Activated CD4-positive, alpha-beta memory T cell treated with anti-CD3 and anti-CD28 coated beads for 36 hours (primary cell): Measurements from ENCODE around the gene SLC26A2. TPM values are rescaled to one million over a fixed set of nuclear protein-coding genes. Genes with fewer than 3 reads are reported as not detected.
"Not testable (repeated sequence)": the region's sequence is repeated elsewhere in the genome, so short reads cannot be mapped to it uniquely, and the experiment has no call there.

ENCODE experiments used
- CTCF ChIA-PET: fragments of 350-600 bp; sonication (Branson Sonifier 250); formaldehyde crosslinking; loops from one replicate; lab custom pipeline; 2021; ENCODE audit warnings: antibody characterized with exemption, inconsistent platforms; lab: Charles Lee
- POLR2A ChIA-PET: fragments of 350-600 bp; sonication (Branson Sonifier 250); formaldehyde crosslinking; loops from one replicate; lab custom pipeline; 2021; ENCODE audit warnings: antibody characterized with exemption; lab: Charles Lee
- DNase-seq: peaks from one replicate; pipeline ENCODE4 v3.0.0-alpha.2; 2020
- H3K27ac Mint-ChIP-seq: one replicate; pipeline ENCODE4 v1.8.0; 2021; ENCODE audit warnings: mixed read lengths
- H3K27me3 Mint-ChIP-seq: one replicate; pipeline ENCODE4 v1.8.0; 2021; ENCODE audit warnings: mixed read lengths
- H3K36me3 Mint-ChIP-seq: one replicate; pipeline ENCODE4 v1.8.0; 2021; ENCODE audit warnings: mixed read lengths
- H3K4me1 Mint-ChIP-seq: one replicate; pipeline ENCODE4 v1.8.0; 2021; ENCODE audit warnings: low read depth, mixed read lengths
- H3K4me3 Mint-ChIP-seq: one replicate; pipeline ENCODE4 v1.8.0; 2021; ENCODE audit warnings: mild to moderate bottlenecking, mixed read lengths
- H3K9me3 Mint-ChIP-seq: one replicate; pipeline ENCODE4 v1.8.0; 2021; ENCODE audit warnings: mixed read lengths
- intact Hi-C: fragments of 100-400 bp; cut with micrococcal nuclease; formaldehyde crosslinking; loops from one replicate; pipeline ENCODE4 v1.15.1; 2023
- total RNA-seq, 2 experiments: library from RNA; stranded (reverse); gene quantifications; one replicate each; pipeline ENCODE4 v1.2.3, GENCODE V29; 2021

Gene SLC26A2
- total RNA-seq, 2 experiments from 2014 or later: 5.9 to 6.2 TPM

GRCh38 chr5:150028047-150028446 is 67.5 kb downstream of the SLC26A2 start:
- H3K4me3 Mint-ChIP-seq, CTCF ChIA-PET, H3K27me3 Mint-ChIP-seq, DNase-seq, H3K27ac Mint-ChIP-seq, H3K9me3 Mint-ChIP-seq, H3K4me1 Mint-ChIP-seq, intact Hi-C loops: not testable (repeated sequence)
- POLR2A ChIA-PET: interaction anchor here (0.7 kb wide), 1 partner anchor 15 kb away, joined by 4 read pairs; no protein-coding TSS in a partner anchor
- peaks cover 40% of the 10 kb centered on the region for H3K36me3 Mint-ChIP-seq

GRCh38 chr5:150033334-150033733 is 72.8 kb downstream of the SLC26A2 start:
- H3K4me3 Mint-ChIP-seq: no peak overlapping the region
- no peaks in the 10 kb centered on the region for H3K4me1 Mint-ChIP-seq
- intact Hi-C loops: no loop called here
- DNase-seq: no peak
- H3K36me3 Mint-ChIP-seq: peaks cover 48% of the 10 kb centered on the region
- H3K9me3 Mint-ChIP-seq: no peaks in the 10 kb centered on the region
- POLR2A ChIA-PET: interaction anchor here (1.8 kb wide), 1 partner anchor 31 kb away, joined by 3 read pairs; no protein-coding TSS in a partner anchor
- CTCF ChIA-PET: no interaction called here
- no peak overlapping the region for H3K27ac Mint-ChIP-seq
- H3K27me3 Mint-ChIP-seq: no peaks in the 10 kb centered on the region

- intact Hi-C loops: no loop called here
- peaks cover 49% of the 10 kb centered on the region for H3K36me3 Mint-ChIP-seq
- H3K4me3 Mint-ChIP-seq: no peak overlapping the region
- DNase-seq: no peak
- no peaks in the 10 kb centered on the region for H3K9me3 Mint-ChIP-seq
- ChIA-PET POLR2A (interaction anchor here (1.8 kb wide), 1 partner anchor 29 kb away, joined by 3 read pairs; no protein-coding TSS in a partner anchor), CTCF (interaction anchor here (0.7 kb wide), 1 partner anchor 12 kb away, joined by 3 read pairs; no protein-coding TSS in a partner anchor)
- no peaks in the 10 kb centered on the region for H3K4me1 Mint-ChIP-seq
- H3K27me3 Mint-ChIP-seq: no peaks in the 10 kb centered on the region
- H3K27ac Mint-ChIP-seq: no peak overlapping the region
Observed at GRCh38 chr5:150034662-150035061, 74.1 kb downstream of the SLC26A2 start.

GRCh38 chr5:150035139-150035895 is 74.8 kb downstream of the SLC26A2 start:
- Mint-ChIP-seq H3K4me3 (no peak overlapping the region), H3K27me3 (no peaks in the 10 kb centered on the region), H3K9me3 (no peaks in the 10 kb centered on the region), H3K27ac (no peak overlapping the region), H3K4me1 (no peaks in the 10 kb centered on the region), H3K36me3 (peaks cover 47% of the 10 kb centered on the region)
- ChIA-PET POLR2A (interaction anchor here (1.2 to 1.8 kb wide), 2 partner anchors 29 to 75 kb away, joined by 3 read pairs; partner anchors contain the start of gene SLC26A2), CTCF (interaction anchor here (0.6 to 0.7 kb wide), 2 partner anchors 13 to 596 kb away, joined by 3 read pairs; no protein-coding TSS in a partner anchor)
- no peak for DNase-seq
- intact Hi-C loops: no loop called here

- H3K27ac Mint-ChIP-seq: no peak overlapping the region
- ChIA-PET CTCF (no interaction called here), POLR2A (no interaction called here)
- no peaks in the 10 kb centered on the region for H3K27me3 Mint-ChIP-seq
- H3K9me3 Mint-ChIP-seq: no peaks in the 10 kb centered on the region
- peaks cover 53% of the 10 kb centered on the region for H3K36me3 Mint-ChIP-seq
- no peak overlapping the region for H3K4me3 Mint-ChIP-seq
- no peaks in the 10 kb centered on the region for H3K4me1 Mint-ChIP-seq
- no peak for DNase-seq
- intact Hi-C loops: no loop called here
Observed at GRCh38 chr5:150036513-150036912, 76.0 kb downstream of the SLC26A2 start.

Other genes starting within 250 kb of the SLC26A2 start
- gene PPARGC1B, start 230.4 kb upstream of the SLC26A2 start, total RNA-seq: 1 to 10 TPM; 3.6 to 4.0 TPM
- gene PDE6A, start 16.0 kb upstream of the SLC26A2 start, total RNA-seq: not detected
- 1 to 10 TPM; 2.5 to 2.6 TPM for gene TIGD6, start 39.9 kb downstream of the SLC26A2 start, total RNA-seq
- 10 to 100 TPM; 29.4 to 31.3 TPM for gene HMGXB3, start 40.0 kb downstream of the SLC26A2 start, total RNA-seq
- under 1 TPM; 0.41 to 0.78 TPM for gene CSF1R, start 125.8 kb downstream of the SLC26A2 start, total RNA-seq
- under 1 TPM; 0.21 to 0.34 TPM for gene PDGFRB, start 195.1 kb downstream of the SLC26A2 start, total RNA-seq
- not detected for gene CDX1, start 206.0 kb downstream of the SLC26A2 start, total RNA-seq
- gene SLC6A7, start 229.3 kb downstream of the SLC26A2 start, total RNA-seq: not detected